Epithelial cell of proximal tubule (primary cell): ENCODE measurements around the gene CEP112. TPM values are rescaled to one million over a fixed set of nuclear protein-coding genes. Genes with fewer than 3 reads are reported as not detected.
"Not testable (repeated sequence)": the region's sequence is repeated elsewhere in the genome, so short reads cannot be mapped to it uniquely, and the experiment has no call there.

Experiments
- DNase-seq: peaks from one replicate; pipeline ENCODE4 v3.0.0-alpha.2; 2011; ENCODE audit warnings: low read depth
- H3K4me3 ChIP-seq: 2 replicates; pipeline ENCODE4 v1.5.1; 2011; ENCODE audit warnings: low read depth, mild to moderate bottlenecking, low read length
- CTCF ChIP-seq: conservative IDR thresholded peaks from 2 replicates; pipeline ENCODE4 v1.5.1; 2012; ENCODE audit warnings: low read depth, mild to moderate bottlenecking, low read length
- total RNA-seq: library from RNA; depleted of rRNA; stranded (reverse); fragments of >200 nt; gene quantifications from 2 replicates; pipeline ENCODE4 v1.2.3, GENCODE V29; 2015

Gene CEP112
- total RNA-seq, 1 donor from 2014 or later, result 4.7 TPM

GRCh38 chr17:65811043-65811442 is 380.9 kb downstream of the CEP112 start:
- no peak for TF ChIP-seq CTCF
- H3K4me3 ChIP-seq, result no peak overlapping the region
- no peak for DNase-seq

GRCh38 chr17:65809366-65809765 is 382.6 kb downstream of the CEP112 start:
- no peak for DNase-seq

GRCh38 chr17:65808566-65808965 is 383.4 kb downstream of the CEP112 start:
- not testable (repeated sequence) for H3K4me3 ChIP-seq, DNase-seq

More at GRCh38 chr17:65809366-65809765, 382.6 kb downstream of the CEP112 start:
- H3K4me3 ChIP-seq, result no peak overlapping the region
- no peak for TF ChIP-seq CTCF

GRCh38 chr17:65807361-65807760 is 384.6 kb downstream of the CEP112 start:
- no peak overlapping the region for H3K4me3 ChIP-seq
- no peak for DNase-seq
- TF ChIP-seq CTCF, result no peak

- no peak overlapping the region for H3K4me3 ChIP-seq
- TF ChIP-seq CTCF, result no peak
- DNase-seq, result no peak
Measured at GRCh38 chr17:65801513-65801912, 390.4 kb downstream of the CEP112 start.

GRCh38 chr17:65800655-65801054 is 391.3 kb downstream of the CEP112 start:
- H3K4me3 ChIP-seq, result no peak overlapping the region
- DNase-seq, result no peak
- no peak for TF ChIP-seq CTCF

GRCh38 chr17:65799869-65800268 is 392.1 kb downstream of the CEP112 start:
- no peak overlapping the region for H3K4me3 ChIP-seq
- DNase-seq, result no peak
- TF ChIP-seq CTCF, result no peak

- no peak overlapping the region for H3K4me3 ChIP-seq
- TF ChIP-seq CTCF, result no peak
- DNase-seq, result no peak
Measured at GRCh38 chr17:65799454-65799853, 392.5 kb downstream of the CEP112 start.
